Activated CD4-positive, alpha-beta T cell treated with anti-CD3 and anti-CD28 coated beads, Interleukin-2, amount 50 U/mL, for 1 hour (primary cell): ENCODE results near the gene PCF11.
"Not testable (repeated sequence)": the region's sequence is repeated elsewhere in the genome, so short reads cannot be mapped to it uniquely, and the experiment has no call there.

ENCODE experiments used
- DNase-seq: peaks from one replicate; pipeline ENCODE4 v3.0.0-alpha.2; 2020

The PCF11 gene

DNA sequence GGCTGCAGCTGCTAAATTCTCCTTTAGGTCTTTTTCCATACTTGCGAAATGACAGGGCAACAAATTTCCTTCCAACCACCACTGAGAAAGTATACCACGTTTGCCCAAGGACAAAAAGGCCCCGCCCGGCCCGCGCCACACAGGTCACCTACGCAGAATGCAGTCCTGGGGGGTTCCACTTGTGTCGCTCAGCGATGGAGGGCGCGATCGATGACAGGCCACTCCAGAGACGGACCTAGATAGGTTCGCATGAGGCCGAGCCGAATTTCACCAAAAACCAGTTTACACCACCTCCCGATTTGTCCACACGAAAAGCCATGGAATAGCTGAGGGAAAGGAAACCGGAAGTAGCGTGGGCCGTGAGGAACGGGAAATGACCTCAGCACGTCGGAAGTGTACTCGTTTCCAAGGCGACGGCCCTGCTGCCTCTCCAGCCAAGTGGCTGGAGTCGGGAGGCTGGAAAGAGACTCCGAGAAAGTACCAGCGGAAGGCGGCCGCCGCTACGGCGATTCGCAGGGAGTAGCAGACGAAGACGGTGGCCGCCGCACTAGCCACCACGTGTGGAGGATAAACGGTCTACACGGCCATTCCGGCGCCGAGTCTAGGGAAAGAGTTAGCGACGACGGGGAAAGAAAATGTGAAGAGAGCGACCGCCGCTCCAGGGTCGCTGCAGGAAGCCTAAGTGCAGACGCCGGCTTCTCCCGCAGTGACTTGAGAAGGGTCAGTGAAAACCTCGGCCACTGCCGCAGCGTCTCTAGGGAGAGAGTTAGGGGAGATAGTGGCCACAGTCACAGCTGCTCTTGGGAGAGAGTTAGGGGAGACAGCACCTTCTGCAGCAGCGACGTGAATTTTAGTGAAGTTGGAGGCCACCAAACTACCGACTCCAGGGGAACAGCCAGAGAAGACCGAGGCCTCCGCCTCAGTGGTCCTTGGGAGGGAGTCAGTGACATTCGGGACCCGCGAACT lies 36.7 kb downstream of the PCF11 start, which contains the start of gene ANKRD42:
TSS of gene ANKRD42 (plus strand) at position 398 of the 966 bp plus-strand sequence. CDS start 959 bp downstream, outside the sequence.
- peak; percentile 75 for DNase-seq

DNA sequence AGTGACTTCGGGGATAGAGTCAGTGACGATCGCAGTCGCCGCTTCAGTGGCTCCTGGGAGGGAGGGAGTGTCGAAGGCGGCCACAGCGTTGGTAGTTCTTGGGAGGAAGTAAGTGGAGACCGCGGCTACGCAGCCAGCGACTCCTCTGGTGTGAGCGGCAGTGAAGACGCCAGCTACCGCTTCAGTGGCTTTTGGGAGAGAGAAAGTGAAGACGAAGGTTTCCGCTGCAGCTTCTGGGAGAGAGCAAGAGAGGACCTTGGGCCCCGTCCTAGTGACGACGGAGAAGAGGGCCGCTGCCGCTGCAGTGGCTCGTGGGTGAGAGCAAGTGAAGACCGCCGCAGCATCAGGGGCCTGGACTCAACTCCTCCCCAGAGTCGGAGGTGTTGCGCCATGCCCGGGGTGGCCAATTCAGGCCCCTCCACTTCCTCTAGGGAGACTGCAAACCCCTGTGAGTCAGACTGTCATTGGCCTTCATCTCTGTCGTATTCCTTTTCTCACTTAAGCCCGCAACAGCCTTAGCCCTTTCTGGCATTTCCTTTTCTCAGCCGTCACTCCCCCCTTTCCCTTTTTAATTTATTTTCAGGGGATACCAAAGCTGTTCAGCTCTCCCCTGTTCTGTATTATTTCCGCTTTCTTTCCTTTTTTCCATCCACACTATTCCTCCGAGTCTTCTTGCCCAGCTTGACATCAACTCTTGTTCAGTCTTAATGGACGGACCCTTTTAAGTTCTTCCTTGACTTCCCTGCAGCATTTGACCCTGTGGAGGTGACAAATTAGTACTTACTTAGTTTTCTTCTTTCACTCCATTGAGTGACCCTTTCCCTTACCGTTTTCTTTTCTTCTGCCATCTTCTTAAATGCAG lies 37.6 kb downstream of the PCF11 start:
- DNase-seq, result peak; percentile 54

DNA sequence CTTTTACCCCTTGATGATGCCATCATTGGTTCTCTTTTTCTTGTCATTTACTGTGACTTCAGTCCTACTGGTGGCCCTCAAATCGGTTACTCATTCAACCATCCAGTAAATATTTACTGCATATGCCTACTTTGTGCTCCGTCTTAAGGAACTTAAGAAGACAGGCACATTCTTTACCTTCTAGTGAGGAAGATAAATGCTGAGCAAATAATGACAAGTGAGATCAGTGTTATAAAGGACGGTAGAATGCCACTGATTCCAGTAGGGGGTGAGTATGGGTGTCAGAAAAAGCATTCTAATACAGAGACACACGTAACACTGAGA lies 38.2 kb downstream of the PCF11 start:
- DNase-seq, result no peak

DNA sequence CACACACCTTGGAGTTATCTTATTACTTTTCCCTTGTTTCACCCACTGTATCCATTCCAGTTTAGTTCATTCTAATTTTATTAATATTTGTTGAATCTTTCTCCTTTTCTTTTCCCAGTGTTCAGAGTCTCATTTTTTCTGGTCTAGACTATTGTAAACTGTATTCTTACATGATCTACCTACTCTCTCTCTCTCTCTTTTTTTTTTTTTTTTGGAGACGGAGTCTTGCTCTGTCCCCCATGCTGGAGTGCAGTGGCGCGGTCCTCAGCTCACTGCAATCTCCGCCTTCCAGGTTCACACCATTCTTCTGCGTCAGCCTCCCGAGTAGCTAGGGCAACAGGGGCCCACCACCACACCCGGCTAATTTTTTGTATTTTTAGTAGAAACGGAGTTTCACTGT lies 38.7 kb downstream of the PCF11 start:
- no peak for DNase-seq

GRCh38 chr11:83200035-83200434 lies 43.1 kb downstream of the PCF11 start:
- DNase-seq, result no peak

DNA sequence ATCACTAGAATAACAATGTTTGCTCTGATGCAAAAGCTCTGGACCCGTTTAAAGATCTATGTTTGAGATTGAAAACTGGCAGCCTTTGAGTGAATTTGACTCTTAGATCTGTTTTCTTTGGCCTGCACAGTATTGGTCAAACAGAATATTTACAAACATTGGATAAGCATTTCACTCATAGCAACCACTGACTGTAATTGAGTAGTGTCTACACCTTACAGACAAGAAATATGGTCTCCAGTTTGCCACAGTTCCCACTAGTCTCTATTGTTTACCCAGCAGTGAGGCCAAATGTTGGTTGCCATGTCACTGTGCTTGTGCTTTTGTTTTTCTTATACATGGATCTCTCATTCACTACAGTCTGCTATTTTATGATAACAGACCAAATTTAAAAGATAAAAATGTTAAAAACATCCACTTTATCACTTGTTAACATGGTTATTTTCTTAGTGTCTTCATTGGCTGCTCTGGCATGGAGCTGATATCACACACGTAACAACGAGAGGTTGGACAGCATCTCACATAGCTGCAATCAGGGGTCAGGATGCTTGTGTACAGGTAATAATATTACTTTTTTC lies 48.8 kb downstream of the PCF11 start:
- DNase-seq, result no peak

DNA sequence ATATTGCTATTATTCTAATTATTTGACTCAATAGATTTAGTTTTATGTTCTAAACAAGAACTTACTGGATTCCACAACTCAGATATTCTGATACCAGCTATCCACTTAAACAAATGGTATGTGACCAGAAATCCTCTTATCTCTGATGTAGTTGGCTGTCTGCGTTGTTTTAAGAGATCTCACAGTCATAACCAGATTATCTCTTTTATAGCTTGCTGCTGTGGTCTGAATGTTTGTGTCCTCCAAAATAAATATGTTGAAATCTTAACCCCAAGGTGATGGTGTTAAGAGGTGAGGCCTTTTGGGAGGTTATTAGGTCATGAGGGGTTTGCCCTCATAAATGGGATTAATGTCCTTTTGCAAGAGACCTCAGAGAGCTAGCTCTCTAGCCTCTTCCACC lies 49.3 kb downstream of the PCF11 start:
- DNase-seq, result no peak

GRCh38 chr11:83206771-83207382 lies 49.9 kb downstream of the PCF11 start:
- not testable (repeated sequence) for DNase-seq

GRCh38 chr11:83219095-83219494 lies 62.2 kb downstream of the PCF11 start:
- no peak for DNase-seq

DNA sequence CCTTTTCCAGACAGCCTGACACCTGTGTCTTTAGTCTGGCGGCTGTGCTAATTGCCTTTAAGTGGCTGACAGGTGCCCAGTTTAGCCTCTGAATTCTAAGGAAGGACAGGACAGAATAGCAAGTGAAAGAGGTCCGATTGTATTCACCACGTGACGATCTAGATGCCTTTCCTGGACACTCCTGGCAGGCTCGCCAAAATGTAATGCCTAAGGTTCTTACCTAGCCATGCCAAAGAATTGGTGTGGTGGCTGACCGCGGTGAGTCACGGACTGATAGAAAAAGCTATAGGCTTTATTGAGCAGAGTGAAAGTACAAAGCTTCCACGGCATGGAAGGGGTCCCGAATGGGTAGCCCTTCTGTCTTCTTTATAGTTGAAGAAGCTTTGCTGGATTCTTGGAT lies 63.3 kb downstream of the PCF11 start:
- DNase-seq, result no peak

DNA sequence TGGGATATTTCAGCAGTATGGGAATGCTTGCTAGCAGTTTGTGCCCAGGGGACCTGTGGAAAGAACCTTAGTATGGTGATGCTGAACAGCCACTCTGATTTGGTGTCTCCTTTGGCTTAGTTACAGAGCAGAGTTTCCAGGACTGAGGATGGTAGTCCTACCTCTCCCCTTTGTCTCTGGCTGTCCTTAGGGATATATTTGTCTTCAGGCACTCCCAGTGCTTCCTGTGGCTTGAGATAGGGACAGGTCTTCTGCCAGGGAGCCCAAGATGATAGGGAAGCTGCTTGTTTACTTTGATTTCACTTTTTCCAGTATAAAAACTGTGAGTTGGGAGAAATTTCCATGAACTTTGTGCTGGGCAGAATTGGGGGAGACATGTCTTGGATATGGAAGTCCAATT lies 64.8 kb downstream of the PCF11 start:
- no peak for DNase-seq

DNA sequence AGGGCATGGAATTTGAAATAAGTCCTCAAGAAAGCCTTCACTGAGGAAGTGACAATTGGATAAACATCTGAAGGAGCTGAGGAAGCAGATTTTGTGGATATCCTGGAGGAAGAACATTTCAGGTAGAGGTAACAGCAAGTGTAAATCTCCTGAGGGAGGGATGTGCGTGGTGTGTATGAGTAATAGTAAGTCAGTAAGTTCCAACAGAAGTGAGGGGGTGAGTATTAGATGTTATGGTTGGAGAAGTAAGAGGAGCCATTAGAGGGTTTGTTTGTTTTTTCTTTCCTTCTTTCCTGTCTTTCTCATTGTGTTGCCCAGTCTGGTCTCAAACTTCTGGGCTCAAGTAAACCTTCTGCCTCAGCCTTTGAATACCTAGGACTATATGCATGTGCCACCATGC lies 65.6 kb downstream of the PCF11 start:
- no peak for DNase-seq

DNA sequence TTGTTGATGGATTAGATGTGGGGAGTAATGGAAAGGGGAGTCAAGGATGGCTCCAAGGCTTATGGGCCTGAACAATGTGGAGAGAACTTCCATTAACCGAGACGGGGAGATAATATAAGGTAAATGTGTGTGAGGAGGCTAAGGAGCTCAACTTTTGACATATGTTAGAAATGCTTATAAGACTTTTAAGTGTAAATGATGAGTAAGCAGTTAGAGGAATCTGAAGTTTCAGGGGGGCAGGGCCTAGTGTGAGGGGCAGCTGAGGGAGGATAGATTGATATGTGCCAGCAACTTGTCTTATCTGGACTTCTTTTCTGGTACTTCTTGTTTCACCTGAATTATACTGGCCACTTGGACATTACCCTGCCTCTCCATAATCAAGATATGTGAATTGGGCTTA lies 66.5 kb downstream of the PCF11 start:
- no peak for DNase-seq

DNA sequence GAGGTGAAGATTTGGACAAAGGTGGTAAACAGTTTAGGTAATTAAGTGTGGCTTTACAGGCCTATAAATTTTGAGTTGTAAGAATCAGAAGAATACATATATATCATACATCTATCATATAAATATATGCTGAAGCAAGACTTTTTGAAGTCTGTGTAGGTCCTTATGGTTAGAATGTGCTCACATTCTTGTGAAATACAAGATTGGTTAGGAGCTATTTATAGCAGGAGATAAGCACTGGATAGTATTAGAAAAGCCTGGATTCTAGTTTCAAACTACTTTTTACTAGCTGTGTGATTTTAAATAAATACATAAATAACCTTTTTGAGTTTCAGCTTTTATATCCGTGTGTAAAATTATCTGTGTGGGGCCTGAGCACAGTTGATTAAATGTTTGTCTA lies 78.9 kb downstream of the PCF11 start:
- DNase-seq, result no peak
